ENCODE data around the gene SEC14L3.

The SEC14L3 gene

DNA sequence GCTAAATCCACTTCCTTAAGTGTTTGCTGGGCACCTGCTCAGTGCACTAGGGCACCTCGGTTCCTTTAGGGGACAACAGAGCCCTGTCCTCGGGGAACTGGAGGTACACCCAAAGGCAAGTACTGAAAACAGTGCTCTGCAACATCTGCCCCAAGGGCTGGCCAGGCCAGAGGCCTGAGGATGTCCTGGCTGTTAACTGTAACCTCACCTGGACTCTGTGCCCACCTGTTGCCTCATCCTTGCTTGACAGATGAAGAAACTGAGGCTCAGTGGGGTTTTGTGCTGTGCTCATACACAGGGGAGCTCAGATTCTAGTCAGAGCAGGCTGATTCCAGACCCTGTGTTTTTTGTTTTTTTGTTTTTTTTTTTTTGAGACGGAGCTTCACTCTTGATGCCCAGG is 31.1 kb upstream of the SEC14L3 start:
- CTCF ChIA-PET, result interaction anchor here (1.2 kb wide), 1 partner anchor 12 kb away, joined by 3 read pairs; no protein-coding TSS in a partner anchor
- POLR2A ChIA-PET, result no interaction called here
- DNase-seq (ENCODE audit: extremely low spot score), result no peak
- TF ChIP-seq ELF4 (IDR thresholded peaks at IDR 0.05), result no peak
- no peak for TF ChIP-seq SUZ12 (IDR thresholded peaks at IDR 0.05)
- no peak for TF ChIP-seq FOXK2 (IDR thresholded peaks at IDR 0.05)
- TF ChIP-seq ZNF384 (IDR thresholded peaks at IDR 0.05), result no peak
- TF ChIP-seq BHLHE40 (IDR thresholded peaks at IDR 0.05; ENCODE audit: borderline replicate concordance), result no peak
- no peak for TF ChIP-seq ARNT (IDR thresholded peaks at IDR 0.05)
- TF ChIP-seq FOXA1 (IDR thresholded peaks at IDR 0.05), result no peak
- no peak for TF ChIP-seq SP1 (IDR thresholded peaks at IDR 0.05)
- TF ChIP-seq LEF1 (IDR thresholded peaks at IDR 0.05; ENCODE audit: borderline replicate concordance), result no peak
- no peak for TF ChIP-seq FOXM1 (IDR thresholded peaks at IDR 0.05; ENCODE audit: borderline replicate concordance)
- no peak for TF ChIP-seq CTBP1 (IDR thresholded peaks at IDR 0.05; ENCODE audit: borderline replicate concordance)
- no peak for TF ChIP-seq L3MBTL2 (conservative IDR thresholded peaks at IDR 0.05)
- no peak for TF ChIP-seq TARDBP (IDR thresholded peaks at IDR 0.05)
- TF ChIP-seq NFRKB (IDR thresholded peaks at IDR 0.05), result no peak

GRCh38 chr22:30502153-30502552 is 30.3 kb upstream of the SEC14L3 start:
- no peak for DNase-seq (ENCODE audit: extremely low spot score)
- CTCF ChIA-PET, result interaction anchor here (1.2 kb wide), 1 partner anchor 11 kb away, joined by 3 read pairs; no protein-coding TSS in a partner anchor
- POLR2A ChIA-PET, result no interaction called here
- TF ChIP-seq TARDBP (IDR thresholded peaks at IDR 0.05) (no peak), ZNF384 (IDR thresholded peaks at IDR 0.05) (no peak), PKNOX1 (IDR thresholded peaks at IDR 0.05) (no peak), ELF4 (IDR thresholded peaks at IDR 0.05) (no peak), L3MBTL2 (conservative IDR thresholded peaks at IDR 0.05) (no peak), ARNT (IDR thresholded peaks at IDR 0.05) (no peak), FOXM1 (IDR thresholded peaks at IDR 0.05; ENCODE audit: borderline replicate concordance) (no peak), SP1 (IDR thresholded peaks at IDR 0.05) (no peak), BHLHE40 (IDR thresholded peaks at IDR 0.05; ENCODE audit: borderline replicate concordance) (no peak), FOXK2 (IDR thresholded peaks at IDR 0.05) (no peak), NFRKB (IDR thresholded peaks at IDR 0.05) (no peak), FOXA1 (IDR thresholded peaks at IDR 0.05) (no peak)

DNA sequence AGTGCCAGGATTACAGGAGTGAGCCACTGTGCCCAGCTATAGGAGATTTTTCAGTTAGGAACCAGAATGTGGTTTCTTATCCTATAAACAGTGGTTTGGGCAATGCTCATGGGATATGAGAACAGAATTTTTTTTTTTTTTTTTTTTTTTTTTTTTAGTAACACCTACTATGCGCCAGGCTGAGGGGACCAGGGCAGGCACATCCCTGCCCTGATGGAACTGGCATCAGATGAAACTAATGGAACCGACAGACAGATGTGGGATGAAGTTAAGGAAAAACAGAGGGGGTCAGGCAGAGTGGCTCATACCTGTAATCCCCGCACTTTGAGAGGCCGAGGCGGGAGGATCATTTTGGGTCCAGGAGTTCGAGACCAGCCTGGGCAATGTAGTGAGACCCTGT is 28.8 kb upstream of the SEC14L3 start:
- TF ChIP-seq NFRKB (IDR thresholded peaks at IDR 0.05), result no peak
- no peak for TF ChIP-seq ARNT (IDR thresholded peaks at IDR 0.05)
- no peak for TF ChIP-seq HDGF (IDR thresholded peaks at IDR 0.05; ENCODE audit: borderline replicate concordance)
- no peak for TF ChIP-seq BHLHE40 (IDR thresholded peaks at IDR 0.05; ENCODE audit: borderline replicate concordance)
- no peak for TF ChIP-seq FOXK2 (IDR thresholded peaks at IDR 0.05)
- no peak for TF ChIP-seq ELF4 (IDR thresholded peaks at IDR 0.05)
- no peak for TF ChIP-seq CTBP1 (IDR thresholded peaks at IDR 0.05; ENCODE audit: borderline replicate concordance)
- TF ChIP-seq FOXA1 (IDR thresholded peaks at IDR 0.05), result no peak
- no peak for TF ChIP-seq LEF1 (IDR thresholded peaks at IDR 0.05; ENCODE audit: borderline replicate concordance)
- no peak for TF ChIP-seq PKNOX1 (IDR thresholded peaks at IDR 0.05)
- no peak for TF ChIP-seq L3MBTL2 (conservative IDR thresholded peaks at IDR 0.05)
- TF ChIP-seq SUZ12 (IDR thresholded peaks at IDR 0.05), result no peak
- no peak for TF ChIP-seq ZNF384 (IDR thresholded peaks at IDR 0.05)
- TF ChIP-seq TARDBP (IDR thresholded peaks at IDR 0.05), result no peak
- POLR2A ChIA-PET, result no interaction called here
- CTCF ChIA-PET, result no interaction called here

DNA sequence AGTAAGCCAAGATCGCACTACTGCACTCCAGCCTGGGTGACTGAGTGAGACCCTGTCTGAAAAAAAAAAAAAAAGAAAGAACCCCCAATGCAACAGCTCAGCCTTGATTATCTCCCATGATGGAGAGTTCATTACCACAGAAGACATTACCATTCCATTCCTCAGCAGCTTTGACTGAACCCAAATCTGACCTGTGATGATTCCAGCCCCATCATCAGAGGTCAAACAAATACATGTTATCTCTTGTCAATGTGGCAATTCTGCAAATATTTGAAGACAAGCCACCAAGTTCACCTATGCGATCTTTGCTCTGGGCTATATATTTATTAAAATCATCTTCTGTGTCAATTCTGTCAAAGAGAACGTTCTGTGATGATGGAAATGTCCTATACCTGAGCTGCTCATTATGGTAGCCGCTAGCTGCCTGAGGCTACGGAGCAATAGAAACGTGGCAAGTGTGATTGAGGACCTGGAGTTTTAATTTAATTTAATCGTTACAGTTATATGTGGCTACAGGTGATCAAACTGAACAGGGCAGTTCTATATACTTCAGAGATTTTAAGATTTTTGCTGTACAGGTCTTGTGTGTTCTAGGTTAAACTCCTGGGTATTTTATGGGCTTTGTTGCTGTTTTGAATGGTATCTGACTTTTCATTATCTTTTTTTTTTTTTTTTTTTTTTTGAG is 25.8 kb upstream of the SEC14L3 start:
- TF ChIP-seq ARNT (IDR thresholded peaks at IDR 0.05), result no peak
- no peak for TF ChIP-seq CTBP1 (IDR thresholded peaks at IDR 0.05; ENCODE audit: borderline replicate concordance)
- TF ChIP-seq ELF4 (IDR thresholded peaks at IDR 0.05), result no peak
- TF ChIP-seq SUZ12 (IDR thresholded peaks at IDR 0.05), result no peak
- TF ChIP-seq PKNOX1 (IDR thresholded peaks at IDR 0.05), result no peak
- TF ChIP-seq L3MBTL2 (conservative IDR thresholded peaks at IDR 0.05), result no peak
- no peak for TF ChIP-seq FOXA1 (IDR thresholded peaks at IDR 0.05)
- TF ChIP-seq BHLHE40 (IDR thresholded peaks at IDR 0.05; ENCODE audit: borderline replicate concordance), result no peak
- TF ChIP-seq TARDBP (IDR thresholded peaks at IDR 0.05), result no peak
- no peak for TF ChIP-seq HDGF (IDR thresholded peaks at IDR 0.05; ENCODE audit: borderline replicate concordance)
- ChIA-PET CTCF (no interaction called here), POLR2A (no interaction called here)
- DNase-seq (ENCODE audit: extremely low spot score), result no peak

More for the DNA sequence above, 28.8 kb upstream of the SEC14L3 start:
- no peak for DNase-seq (ENCODE audit: extremely low spot score)

- ChIA-PET POLR2A (no interaction called here), CTCF (no interaction called here)
- no peak for DNase-seq (ENCODE audit: extremely low spot score)
- TF ChIP-seq FOXA1 (IDR thresholded peaks at IDR 0.05) (no peak), L3MBTL2 (conservative IDR thresholded peaks at IDR 0.05) (no peak), NFRKB (IDR thresholded peaks at IDR 0.05) (no peak), CTBP1 (IDR thresholded peaks at IDR 0.05; ENCODE audit: borderline replicate concordance) (no peak), PKNOX1 (IDR thresholded peaks at IDR 0.05) (no peak), ZNF384 (IDR thresholded peaks at IDR 0.05) (no peak), SUZ12 (IDR thresholded peaks at IDR 0.05) (no peak), TARDBP (IDR thresholded peaks at IDR 0.05) (no peak), FOXM1 (IDR thresholded peaks at IDR 0.05; ENCODE audit: borderline replicate concordance) (no peak), LEF1 (IDR thresholded peaks at IDR 0.05; ENCODE audit: borderline replicate concordance) (no peak), ARNT (IDR thresholded peaks at IDR 0.05) (no peak), HDGF (IDR thresholded peaks at IDR 0.05; ENCODE audit: borderline replicate concordance) (no peak), BHLHE40 (IDR thresholded peaks at IDR 0.05; ENCODE audit: borderline replicate concordance) (no peak), SP1 (IDR thresholded peaks at IDR 0.05) (no peak), ELF4 (IDR thresholded peaks at IDR 0.05) (no peak)
Observed at GRCh38 chr22:30495041-30495784, 23.4 kb upstream of the SEC14L3 start.
